GM12878 (cell line): ENCODE data around the gene NFASC.

Experiments used
- ATF7 ChIP-seq: fragments of 450-650 bp; IDR thresholded peaks from 2 replicates; pipeline ENCODE4 v1.6.1; 2016; ENCODE audit warnings: low read depth, mild to moderate bottlenecking
- EGR1 ChIP-seq, 2 experiments: IDR thresholded peaks; 1 replicate in 1 of 2; 2 replicates in 1 of 2; pipeline ENCODE4 v1.6.1; 2011 to 2012; ENCODE audit warnings: low read depth in 2 of 2, low read length in 2 of 2, borderline replicate concordance in 1 of 2, mild to moderate bottlenecking in 1 of 2, moderate library complexity in 1 of 2
- ELK1 ChIP-seq: IDR thresholded peaks from 2 replicates; pipeline ENCODE4 v1.6.1; 2012; ENCODE audit warnings: low read depth, low read length, improper control_type of control experiment
- GATAD2B ChIP-seq: fragments of 450-650 bp; conservative IDR thresholded peaks from 2 replicates; pipeline ENCODE4 v1.6.1; 2017; ENCODE audit warnings: low read depth, mild to moderate bottlenecking, moderate library complexity
- HDAC2 ChIP-seq: fragments of 200-600 bp; sonication (generic); IDR thresholded peaks from 2 replicates; pipeline ENCODE4 v1.6.1; 2017
- IKZF1 ChIP-seq: fragments of 450-650 bp; conservative IDR thresholded peaks from 2 replicates; pipeline ENCODE4 v1.6.1; 2017; ENCODE audit warnings: antibody characterized with exemption, mild to moderate bottlenecking
- IKZF2 ChIP-seq, 2 experiments: fragments of 450-650 bp; IDR thresholded peaks; 2 replicates each; pipeline ENCODE4 v1.6.1; 2017; ENCODE audit warnings: mild to moderate bottlenecking in 2 of 2, moderate library complexity in 2 of 2
- NFYB ChIP-seq: IDR thresholded peaks from 2 replicates; pipeline ENCODE4 v1.6.1; 2011; ENCODE audit warnings: low read depth, mild to moderate bottlenecking, low read length, improper control_type of control experiment, moderate library complexity; ENCODE audit not compliant: insufficient read depth
- PAX5 ChIP-seq: IDR thresholded peaks from 2 replicates; pipeline ENCODE4 v1.6.1; 2011; ENCODE audit warnings: low read depth, low read length, borderline replicate concordance
- PML ChIP-seq: IDR thresholded peaks from 2 replicates; pipeline ENCODE4 v1.6.1; 2012; ENCODE audit warnings: low read length, inconsistent platforms
- SIN3A ChIP-seq: IDR thresholded peaks from 2 replicates; pipeline ENCODE4 v1.6.1; 2012; ENCODE audit warnings: low read depth, low read length, improper control_type of control experiment
- TAF1 ChIP-seq: IDR thresholded peaks from 2 replicates; pipeline ENCODE4 v1.6.1; 2011; ENCODE audit warnings: mild to moderate bottlenecking, low read depth, low read length, borderline replicate concordance
- TF ChIP-seq, protein P1 (sequence below), 3 experiments: IDR thresholded peaks in 2 of 3; conservative IDR thresholded peaks in 1 of 3; 2 replicates each; pipeline ENCODE4 v1.5.1; 2011; ENCODE audit warnings: low read depth in 3 of 3, low read length in 3 of 3, mild to moderate bottlenecking in 3 of 3, control low read depth in 2 of 3, moderate library complexity in 2 of 3, inconsistent platforms in 1 of 3, mixed read lengths in 1 of 3; ENCODE audit not compliant: control insufficient read depth in 2 of 3, insufficient read depth in 1 of 3; ENCODE audit errors: extremely low read depth in 1 of 3
- TF ChIP-seq, protein P2 (sequence below): IDR thresholded peaks from 2 replicates; pipeline ENCODE4 v1.6.1; 2012; ENCODE audit warnings: low read depth, low read length, improper control_type of control experiment

DNA sequence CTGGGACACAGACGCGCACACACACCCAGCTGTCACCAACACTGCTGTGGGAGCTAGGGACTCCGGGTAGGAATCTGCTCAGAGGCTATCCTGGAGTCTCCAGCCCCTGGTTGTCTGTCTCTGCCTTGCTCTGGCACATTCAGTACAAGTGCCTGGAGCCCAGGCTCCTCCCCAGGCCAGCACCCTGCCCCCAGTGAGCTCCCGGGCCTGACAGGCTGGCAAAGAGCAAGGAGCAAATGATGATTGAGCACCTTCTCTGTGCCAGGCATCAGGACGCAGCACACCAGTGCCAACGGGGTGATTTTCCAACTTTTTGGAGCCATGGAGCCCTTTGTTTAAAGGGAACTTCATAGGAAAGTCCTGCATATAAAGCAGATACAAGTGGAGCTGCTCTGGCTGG is 178.8 kb downstream of the NFASC start:
- no peak for TF ChIP-seq ELK1
- TF ChIP-seq, protein P1, sequence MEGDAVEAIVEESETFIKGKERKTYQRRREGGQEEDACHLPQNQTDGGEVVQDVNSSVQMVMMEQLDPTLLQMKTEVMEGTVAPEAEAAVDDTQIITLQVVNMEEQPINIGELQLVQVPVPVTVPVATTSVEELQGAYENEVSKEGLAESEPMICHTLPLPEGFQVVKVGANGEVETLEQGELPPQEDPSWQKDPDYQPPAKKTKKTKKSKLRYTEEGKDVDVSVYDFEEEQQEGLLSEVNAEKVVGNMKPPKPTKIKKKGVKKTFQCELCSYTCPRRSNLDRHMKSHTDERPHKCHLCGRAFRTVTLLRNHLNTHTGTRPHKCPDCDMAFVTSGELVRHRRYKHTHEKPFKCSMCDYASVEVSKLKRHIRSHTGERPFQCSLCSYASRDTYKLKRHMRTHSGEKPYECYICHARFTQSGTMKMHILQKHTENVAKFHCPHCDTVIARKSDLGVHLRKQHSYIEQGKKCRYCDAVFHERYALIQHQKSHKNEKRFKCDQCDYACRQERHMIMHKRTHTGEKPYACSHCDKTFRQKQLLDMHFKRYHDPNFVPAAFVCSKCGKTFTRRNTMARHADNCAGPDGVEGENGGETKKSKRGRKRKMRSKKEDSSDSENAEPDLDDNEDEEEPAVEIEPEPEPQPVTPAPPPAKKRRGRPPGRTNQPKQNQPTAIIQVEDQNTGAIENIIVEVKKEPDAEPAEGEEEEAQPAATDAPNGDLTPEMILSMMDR (IDR thresholded peaks at IDR 0.05 in 2 of 3, conservative IDR thresholded peaks at IDR 0.05 in 1 of 3; ENCODE audit: control insufficient read depth in 2 of 3, extremely low read depth in 1 of 3, insufficient read depth in 1 of 3, low read depth in 3 of 3, low read length in 3 of 3): no peak
- TF ChIP-seq ATF7: no peak
- no peak for TF ChIP-seq HDAC2
- no peak for TF ChIP-seq PAX5
- TF ChIP-seq, protein P2, sequence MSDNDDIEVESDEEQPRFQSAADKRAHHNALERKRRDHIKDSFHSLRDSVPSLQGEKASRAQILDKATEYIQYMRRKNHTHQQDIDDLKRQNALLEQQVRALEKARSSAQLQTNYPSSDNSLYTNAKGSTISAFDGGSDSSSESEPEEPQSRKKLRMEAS: no peak
- no peak for TF ChIP-seq TAF1
- no peak for TF ChIP-seq SIN3A
- no peak for TF ChIP-seq IKZF2 (IDR thresholded peaks at IDR 0.05)
- TF ChIP-seq NFYB: no peak
- TF ChIP-seq GATAD2B: no peak
- no peak for TF ChIP-seq PML
- no peak for TF ChIP-seq EGR1 (IDR thresholded peaks at IDR 0.05; ENCODE audit: borderline replicate concordance in 1 of 2, low read depth in 2 of 2, low read length in 2 of 2)
- TF ChIP-seq IKZF1: no peak
